HepG2 (cell line): ENCODE results near the gene ABCG1.

Source experiments
- ATM ChIP-seq: fragments of 450-650 bp; IDR thresholded peaks from 2 replicates; pipeline ENCODE4 v1.7.1; 2017; ENCODE audit warnings: mild to moderate bottlenecking, borderline replicate concordance
- ZZZ3 ChIP-seq: sonication (generic); formaldehyde crosslinking; IDR thresholded peaks from 2 replicates; pipeline ENCODE4 v1.4.0; 2020; ENCODE audit warnings: missing genetic modification reagents, mild to moderate bottlenecking, borderline replicate concordance
- TF ChIP-seq, protein P1 (sequence below): sonication (generic); formaldehyde crosslinking; IDR thresholded peaks from 2 replicates; pipeline ENCODE4 v1.4.0; 2020; ENCODE audit warnings: missing genetic modification reagents
- TF ChIP-seq, protein P2 (sequence below): sonication (generic); formaldehyde crosslinking; IDR thresholded peaks from 2 replicates; pipeline ENCODE4 v1.5.1; 2020; ENCODE audit warnings: missing genetic modification reagents, mild to moderate bottlenecking, borderline replicate concordance
- TF ChIP-seq, protein P3 (sequence below): fragments of 450-650 bp; IDR thresholded peaks from 2 replicates; pipeline ENCODE4 v1.6.1; 2016

DNA sequence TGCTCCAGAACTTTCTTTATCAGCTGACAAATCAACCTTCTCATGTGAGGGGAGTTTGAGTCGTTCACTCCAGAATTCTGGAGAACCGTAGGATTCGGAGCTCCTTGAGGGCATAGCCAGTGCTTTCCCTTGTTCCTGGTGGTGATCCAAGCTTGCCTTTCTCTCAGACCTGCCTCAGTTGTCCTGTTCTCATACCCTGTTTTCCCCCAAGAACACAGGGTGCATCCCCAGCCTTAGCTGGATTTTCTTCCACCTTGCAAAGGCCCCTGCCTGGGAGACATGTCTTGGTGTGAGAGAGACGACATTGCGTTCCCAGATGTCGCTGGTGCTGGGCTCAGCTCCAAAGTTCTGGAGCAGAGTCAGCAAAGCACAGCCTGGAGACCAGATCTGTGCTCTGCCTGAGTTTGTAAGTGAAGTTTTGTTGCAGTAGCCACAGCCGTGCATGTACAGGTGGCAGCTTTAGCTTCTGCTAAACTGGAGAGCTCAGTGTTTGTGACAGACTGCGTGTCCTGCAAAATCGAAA lies 40.0 kb downstream of the ABCG1 start:
- no peak for TF ChIP-seq ZZZ3 (CRISPR knock-in tag)
- TF ChIP-seq, protein P1, sequence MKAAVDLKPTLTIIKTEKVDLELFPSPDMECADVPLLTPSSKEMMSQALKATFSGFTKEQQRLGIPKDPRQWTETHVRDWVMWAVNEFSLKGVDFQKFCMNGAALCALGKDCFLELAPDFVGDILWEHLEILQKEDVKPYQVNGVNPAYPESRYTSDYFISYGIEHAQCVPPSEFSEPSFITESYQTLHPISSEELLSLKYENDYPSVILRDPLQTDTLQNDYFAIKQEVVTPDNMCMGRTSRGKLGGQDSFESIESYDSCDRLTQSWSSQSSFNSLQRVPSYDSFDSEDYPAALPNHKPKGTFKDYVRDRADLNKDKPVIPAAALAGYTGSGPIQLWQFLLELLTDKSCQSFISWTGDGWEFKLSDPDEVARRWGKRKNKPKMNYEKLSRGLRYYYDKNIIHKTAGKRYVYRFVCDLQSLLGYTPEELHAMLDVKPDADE (CRISPR knock-in tag), result no peak
- no peak for TF ChIP-seq ATM
- TF ChIP-seq, protein P2, sequence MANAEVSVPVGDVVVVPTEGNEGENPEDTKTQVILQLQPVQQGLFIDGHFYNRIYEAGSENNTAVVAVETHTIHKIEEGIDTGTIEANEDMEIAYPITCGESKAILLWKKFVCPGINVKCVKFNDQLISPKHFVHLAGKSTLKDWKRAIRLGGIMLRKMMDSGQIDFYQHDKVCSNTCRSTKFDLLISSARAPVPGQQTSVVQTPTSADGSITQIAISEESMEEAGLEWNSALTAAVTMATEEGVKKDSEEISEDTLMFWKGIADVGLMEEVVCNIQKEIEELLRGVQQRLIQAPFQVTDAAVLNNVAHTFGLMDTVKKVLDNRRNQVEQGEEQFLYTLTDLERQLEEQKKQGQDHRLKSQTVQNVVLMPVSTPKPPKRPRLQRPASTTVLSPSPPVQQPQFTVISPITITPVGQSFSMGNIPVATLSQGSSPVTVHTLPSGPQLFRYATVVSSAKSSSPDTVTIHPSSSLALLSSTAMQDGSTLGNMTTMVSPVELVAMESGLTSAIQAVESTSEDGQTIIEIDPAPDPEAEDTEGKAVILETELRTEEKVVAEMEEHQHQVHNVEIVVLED (CRISPR knock-in tag), result no peak
- TF ChIP-seq, protein P3, sequence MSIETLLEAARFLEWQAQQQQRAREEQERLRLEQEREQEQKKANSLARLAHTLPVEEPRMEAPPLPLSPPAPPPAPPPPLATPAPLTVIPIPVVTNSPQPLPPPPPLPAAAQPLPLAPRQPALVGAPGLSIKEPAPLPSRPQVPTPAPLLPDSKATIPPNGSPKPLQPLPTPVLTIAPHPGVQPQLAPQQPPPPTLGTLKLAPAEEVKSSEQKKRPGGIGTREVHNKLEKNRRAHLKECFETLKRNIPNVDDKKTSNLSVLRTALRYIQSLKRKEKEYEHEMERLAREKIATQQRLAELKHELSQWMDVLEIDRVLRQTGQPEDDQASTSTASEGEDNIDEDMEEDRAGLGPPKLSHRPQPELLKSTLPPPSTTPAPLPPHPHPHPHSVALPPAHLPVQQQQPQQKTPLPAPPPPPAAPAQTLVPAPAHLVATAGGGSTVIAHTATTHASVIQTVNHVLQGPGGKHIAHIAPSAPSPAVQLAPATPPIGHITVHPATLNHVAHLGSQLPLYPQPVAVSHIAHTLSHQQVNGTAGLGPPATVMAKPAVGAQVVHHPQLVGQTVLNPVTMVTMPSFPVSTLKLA, result no peak
